GM21515 (cell line): ENCODE results near the gene SLCO2A1.

Experiments
- ATAC-seq: cut with Tn5 transposase; IDR thresholded peaks from one replicate; pipeline ENCODE4 v1.9.1; 2021; ENCODE audit not compliant: unreplicated experiment

The SLCO2A1 gene

GRCh38 chr3:134061401-134061800, 31.7 kb upstream of the SLCO2A1 start:
- no peak for ATAC-seq

DNA sequence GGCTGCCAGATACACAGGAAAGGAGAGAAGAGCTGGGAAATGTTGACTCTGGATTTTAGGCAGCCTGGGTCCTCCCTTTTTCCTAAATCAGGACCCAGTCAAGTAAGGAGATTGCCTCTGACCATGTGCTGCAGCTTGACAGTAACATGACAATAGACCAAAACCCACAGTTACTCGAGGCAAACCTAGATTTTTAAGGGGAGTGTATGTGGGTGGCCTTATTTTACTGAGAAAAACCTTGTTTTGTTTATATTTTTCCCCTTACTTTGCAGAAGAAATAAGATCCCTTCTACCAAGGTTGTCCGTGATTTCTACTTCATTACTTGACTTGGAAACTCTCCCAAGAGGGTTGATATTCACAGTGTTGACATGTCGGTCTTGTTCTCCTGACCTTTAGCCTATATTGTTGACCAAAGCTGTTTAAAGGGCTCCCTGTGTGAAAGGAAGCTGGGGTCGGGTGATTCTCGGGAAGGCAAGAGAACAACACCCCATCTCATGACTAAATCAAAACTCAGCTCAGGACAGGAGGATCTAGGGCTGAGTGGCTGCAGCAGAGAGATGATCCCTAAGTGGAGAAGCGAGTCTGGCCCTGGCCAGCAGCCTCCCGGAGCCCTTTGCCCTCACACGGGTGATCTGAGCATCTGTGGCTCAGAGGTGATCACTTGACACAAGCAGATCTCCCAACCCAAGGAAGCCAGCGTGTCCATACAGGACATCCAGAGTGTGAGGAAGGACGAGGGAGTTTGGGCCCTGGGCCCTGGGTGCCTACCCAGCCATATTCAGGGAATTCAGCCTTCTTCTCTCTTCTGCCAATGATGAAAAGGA, 31.0 kb upstream of the SLCO2A1 start:
- no peak for ATAC-seq

DNA sequence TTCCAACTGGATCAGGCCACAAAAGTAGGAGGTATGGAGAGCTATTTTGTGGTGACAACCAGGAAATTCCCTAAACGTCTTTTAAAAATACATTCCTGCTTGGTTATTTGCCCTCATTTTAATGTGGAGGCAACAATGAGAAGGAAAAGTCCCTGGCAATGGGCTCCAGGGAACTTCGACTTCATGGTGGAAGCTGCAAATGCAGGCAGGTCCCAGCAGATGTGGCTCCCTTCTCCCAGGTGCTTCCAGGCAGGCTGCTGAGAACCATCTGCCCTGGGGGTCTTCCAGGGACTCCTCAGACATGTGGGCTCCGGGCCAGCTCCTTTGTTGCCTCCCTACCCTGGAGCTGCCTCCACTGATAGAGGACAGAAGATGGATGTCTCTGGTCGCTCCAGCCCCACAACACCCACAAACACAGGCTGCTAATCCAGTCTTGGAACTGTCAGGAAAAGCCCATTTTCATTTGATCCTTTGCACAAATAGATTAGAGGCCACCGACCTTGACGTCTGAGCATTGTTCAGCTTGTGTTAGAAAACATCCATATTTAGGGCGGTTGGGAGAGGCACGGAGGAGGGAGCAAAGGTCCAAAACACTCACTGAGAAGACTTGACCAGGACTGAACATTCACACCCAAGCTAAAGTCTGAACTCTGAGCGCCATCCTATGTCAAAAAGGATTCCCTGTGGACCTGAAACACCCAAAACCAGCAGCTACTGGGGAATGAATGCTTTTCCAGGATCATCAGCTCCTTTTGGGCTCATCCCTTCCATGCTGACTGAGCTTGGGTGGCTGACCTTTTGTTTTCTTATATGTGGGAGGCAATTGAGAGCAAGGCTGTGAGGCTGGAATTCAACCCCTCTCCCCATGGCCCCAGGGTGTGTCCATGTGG, 30.2 kb upstream of the SLCO2A1 start:
- ATAC-seq, result no peak

DNA sequence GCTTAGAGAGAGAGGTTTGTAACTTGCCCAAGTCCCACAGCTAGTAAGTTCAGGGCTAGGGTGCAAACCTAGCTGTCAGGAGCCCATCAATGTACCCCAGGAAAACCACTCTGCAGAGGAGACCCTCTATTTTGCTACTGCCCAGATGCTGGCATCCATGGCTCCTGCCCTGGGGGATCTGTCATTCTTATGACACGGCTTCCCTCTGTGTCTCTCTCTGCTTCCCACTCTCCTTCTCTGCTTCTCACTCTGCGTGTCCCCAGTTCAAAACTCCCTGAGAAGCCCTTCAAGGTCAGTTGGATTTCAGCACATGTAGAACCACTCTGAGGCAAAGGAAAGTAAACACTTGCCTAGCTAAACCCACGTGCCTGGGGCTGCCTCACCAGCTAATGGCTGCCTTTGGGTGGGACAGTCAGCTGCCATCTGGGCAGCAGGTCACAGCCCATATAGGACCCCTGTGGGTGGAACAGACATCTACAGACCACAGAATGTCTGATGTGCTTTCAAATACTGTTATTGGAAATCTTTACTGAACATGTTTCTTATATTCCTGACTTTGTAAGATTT, 29.4 kb upstream of the SLCO2A1 start:
- no peak for ATAC-seq

- ATAC-seq, result no peak
These were observed 28.0 kb upstream of the SLCO2A1 start for GRCh38 chr3:134057654-134058110.

DNA sequence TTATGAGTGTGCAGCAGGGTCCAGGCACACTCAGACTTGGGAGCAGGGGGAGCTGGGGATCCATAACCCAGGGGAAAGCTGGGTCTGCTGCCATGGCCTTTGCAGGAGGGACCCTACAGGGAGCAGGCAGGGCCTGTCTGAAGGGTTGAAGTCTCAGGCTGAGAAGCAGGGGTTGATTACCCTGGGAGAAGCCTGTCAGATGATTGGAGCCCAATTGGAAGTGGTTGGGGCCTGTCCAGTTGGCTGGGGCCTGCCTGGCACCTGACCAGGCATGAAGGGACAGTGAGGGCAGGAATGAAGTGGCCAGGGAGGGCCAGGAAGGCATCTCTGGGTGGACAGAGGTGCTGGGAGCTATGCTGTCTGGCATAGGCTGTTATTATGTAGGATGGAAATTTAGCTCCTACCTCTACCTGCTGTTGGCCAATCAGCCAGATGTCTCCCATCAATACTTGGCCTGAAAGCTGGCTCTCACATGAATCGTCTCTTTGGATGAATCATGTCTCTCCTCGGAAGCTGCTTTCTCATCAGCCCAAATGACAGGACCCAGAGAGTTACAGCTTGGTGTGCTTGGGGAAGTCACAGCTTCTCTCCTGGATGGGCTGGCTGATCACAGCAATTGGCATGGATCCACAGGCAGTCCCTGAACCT, 27.4 kb upstream of the SLCO2A1 start:
- ATAC-seq, result no peak

DNA sequence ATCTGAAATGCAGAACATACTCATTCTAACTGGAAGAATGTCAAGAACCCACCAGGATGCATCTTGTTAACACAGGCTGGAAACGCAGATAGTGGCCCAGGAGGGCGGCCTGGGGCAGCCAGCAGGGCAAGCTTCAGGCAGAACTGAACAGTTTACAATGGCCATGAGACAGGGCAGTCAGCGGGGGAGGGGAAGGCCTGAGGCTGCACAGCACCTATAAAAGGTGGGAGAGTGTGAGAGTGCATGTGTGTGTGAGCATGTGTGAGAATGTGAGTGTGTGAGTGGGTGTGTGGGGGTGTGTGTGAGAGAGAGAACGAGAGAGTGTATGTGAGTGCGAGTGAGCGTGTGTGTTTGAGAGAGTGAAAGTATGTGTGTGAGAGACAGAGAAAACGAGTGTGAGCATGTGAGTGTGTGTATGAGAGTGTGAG, 26.8 kb upstream of the SLCO2A1 start:
- ATAC-seq, result no peak

DNA sequence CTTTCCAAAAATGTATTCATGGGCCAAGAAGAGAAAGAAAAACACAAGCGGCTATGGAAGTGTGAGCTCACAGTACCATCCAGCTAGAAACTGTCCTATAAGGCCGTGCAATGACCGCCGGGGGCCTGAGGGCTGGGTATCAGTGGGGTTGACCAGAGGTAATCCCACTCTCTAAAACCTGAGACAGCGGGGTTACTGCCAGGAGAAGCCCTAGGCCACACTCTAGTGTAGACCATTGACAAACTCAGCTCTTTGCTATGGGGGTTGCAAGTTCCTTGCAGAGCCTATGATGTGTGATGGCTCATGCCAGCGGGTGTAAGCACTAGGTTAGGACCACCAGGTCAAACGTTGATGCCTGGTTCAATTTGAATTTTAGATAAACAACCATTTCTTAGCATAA, 25.9 kb upstream of the SLCO2A1 start:
- no peak for ATAC-seq

DNA sequence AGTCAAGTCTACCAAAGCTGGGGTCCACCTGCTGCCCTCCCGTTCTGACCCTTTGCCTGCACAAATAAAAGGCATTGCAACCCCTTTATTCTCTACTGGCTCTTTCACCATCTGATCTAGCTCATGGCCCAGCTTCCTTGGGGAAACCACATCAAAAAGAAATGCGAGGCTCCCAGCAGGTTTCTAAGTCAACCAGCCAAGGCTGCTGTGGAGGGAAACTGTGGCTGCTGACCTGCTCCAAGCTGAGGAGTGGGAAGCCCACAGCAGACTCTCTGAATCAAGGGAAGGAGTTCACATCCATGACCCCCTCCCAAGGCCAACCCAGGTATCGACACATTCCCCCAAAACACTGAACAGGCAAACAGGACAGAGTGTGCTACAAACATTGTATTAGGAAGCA, 25.2 kb upstream of the SLCO2A1 start:
- no peak for ATAC-seq

DNA sequence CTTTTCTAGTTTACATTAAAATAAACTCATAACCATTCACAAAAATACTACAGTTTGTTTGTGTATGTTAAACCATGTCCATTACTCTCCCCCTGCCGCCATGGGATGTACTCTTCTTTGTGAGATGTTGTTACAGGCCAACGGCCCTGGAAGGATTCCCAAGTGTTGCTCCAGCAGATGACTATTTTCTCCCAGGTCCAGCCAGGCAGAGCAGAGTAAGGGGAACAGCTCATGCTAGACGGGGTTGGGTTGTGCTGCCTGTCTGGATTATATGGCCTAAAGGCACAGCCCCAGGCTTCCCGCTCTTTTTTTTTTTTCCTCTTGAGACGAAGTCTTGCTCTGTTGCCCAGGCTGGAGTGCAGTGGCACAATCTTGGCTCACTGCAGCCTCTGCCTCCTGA, 24.5 kb upstream of the SLCO2A1 start:
- no peak for ATAC-seq

GRCh38 chr3:134052370-134052769, 22.6 kb upstream of the SLCO2A1 start:
- no peak for ATAC-seq

DNA sequence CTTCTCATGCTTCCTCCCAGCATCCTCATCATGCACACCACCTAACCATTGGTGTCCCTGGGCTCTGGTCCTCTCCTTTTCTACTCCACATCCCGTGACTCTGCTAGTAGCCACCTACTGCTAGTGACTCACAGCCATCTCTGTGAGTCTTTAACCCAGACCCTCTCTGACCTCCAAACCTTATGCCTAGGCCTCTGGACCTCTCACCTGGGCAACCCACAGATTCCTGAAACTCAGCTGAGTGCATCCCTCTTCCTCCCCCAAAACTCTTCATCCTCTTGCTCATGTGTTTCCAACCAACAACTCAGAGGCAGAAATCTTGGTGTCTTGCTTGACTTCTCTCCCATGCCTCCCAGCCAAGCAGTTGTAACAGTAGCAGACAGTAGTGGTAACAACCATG, 20.0 kb upstream of the SLCO2A1 start:
- ATAC-seq, result no peak

GRCh38 chr3:134048278-134048996, 18.7 kb upstream of the SLCO2A1 start:
- ATAC-seq, result no peak

GRCh38 chr3:134044459-134044858, 14.7 kb upstream of the SLCO2A1 start:
- no peak for ATAC-seq

- ATAC-seq, result no peak
These were observed 10.3 kb upstream of the SLCO2A1 start for GRCh38 chr3:134040066-134040465.

DNA sequence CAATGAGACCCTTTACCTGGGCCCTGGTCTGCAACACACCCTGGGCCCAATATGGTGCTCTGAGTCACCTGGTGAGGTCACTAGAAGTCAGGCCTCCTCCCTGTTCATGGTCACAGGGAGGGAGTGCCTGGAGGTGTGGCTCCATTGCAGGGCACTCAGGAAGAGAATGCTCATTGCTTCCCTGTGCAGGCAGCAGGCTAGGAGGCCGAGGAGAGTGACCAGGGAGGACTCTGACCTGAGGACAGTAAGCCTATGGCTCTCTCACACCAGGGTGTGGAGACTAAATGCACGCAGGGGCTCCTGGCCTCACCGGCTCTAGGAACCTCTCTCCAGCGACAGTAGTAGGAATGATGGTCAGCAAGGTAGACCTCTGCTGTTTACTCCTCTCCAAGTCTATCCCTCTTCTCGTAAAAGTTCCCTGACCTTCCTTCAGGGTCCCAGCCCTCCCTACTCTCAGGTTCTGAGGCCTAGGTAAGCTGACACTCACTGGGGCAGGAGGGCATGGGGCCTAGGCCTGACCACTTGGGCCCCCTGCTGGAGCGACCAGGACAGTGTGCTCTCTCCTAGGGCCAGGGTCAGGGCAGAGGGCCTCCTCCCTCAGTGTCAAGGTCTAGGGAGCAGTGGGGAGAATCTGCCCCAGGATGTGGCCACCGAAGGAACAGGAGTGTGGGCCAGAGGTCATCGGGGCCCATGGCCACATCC, 9.6 kb upstream of the SLCO2A1 start:
- ATAC-seq, result no peak

GRCh38 chr3:134038716-134039115, 9.0 kb upstream of the SLCO2A1 start:
- no peak for ATAC-seq

GRCh38 chr3:134038071-134038491, 8.4 kb upstream of the SLCO2A1 start:
- no peak for ATAC-seq

GRCh38 chr3:134037168-134037567, 7.4 kb upstream of the SLCO2A1 start:
- ATAC-seq, result no peak

GRCh38 chr3:134036291-134036690, 6.6 kb upstream of the SLCO2A1 start:
- ATAC-seq, result no peak
